Spleen (tissue), 7 donors: ENCODE data around the gene ADGRD1.

ENCODE experiments used
- POLR2A ChIP-seq, 3 donors: fragments of 450-650 bp; IDR thresholded peaks; one replicate each; pipeline ENCODE4 v1.5.1; 2017; ENCODE audit warnings: antibody characterized with exemption in 3 of 3, mild to moderate bottlenecking in 1 of 3
- POLR2AphosphoS5 ChIP-seq, 3 donors: sonication (generic); formaldehyde crosslinking; IDR thresholded peaks; one replicate each; pipeline ENCODE4 v1.5.1; 2017; ENCODE audit warnings: antibody characterized with exemption in 3 of 3
- TF ChIP-seq, protein P1 (sequence below), 11 experiments: fragments of 200-600 bp in 7 of 11; fragments of 450-650 bp in 4 of 11; sonication (generic) in 4 of 11; IDR thresholded peaks in 8 of 11; conservative IDR thresholded peaks in 3 of 11; 1 replicate in 7 of 11; 2 replicates in 4 of 11; pipeline versions ENCODE4 v1.4.0 to v1.8.0; 2016 to 2021; ENCODE audit warnings: antibody characterized with exemption in 11 of 11, inconsistent platforms in 4 of 11, mild to moderate bottlenecking in 1 of 11
- donor health status: DM: no; HTN: no; CAD: no; lungs with moderate emphysema.
- donor health status: DM: no; HTN: no; CAD: no.
- donor health status: DM: no; HTN: no; CAD: no.

GRCh38 chr12:131027264-131027663, 73.6 kb downstream of the ADGRD1 start:
- TF ChIP-seq, protein P1, sequence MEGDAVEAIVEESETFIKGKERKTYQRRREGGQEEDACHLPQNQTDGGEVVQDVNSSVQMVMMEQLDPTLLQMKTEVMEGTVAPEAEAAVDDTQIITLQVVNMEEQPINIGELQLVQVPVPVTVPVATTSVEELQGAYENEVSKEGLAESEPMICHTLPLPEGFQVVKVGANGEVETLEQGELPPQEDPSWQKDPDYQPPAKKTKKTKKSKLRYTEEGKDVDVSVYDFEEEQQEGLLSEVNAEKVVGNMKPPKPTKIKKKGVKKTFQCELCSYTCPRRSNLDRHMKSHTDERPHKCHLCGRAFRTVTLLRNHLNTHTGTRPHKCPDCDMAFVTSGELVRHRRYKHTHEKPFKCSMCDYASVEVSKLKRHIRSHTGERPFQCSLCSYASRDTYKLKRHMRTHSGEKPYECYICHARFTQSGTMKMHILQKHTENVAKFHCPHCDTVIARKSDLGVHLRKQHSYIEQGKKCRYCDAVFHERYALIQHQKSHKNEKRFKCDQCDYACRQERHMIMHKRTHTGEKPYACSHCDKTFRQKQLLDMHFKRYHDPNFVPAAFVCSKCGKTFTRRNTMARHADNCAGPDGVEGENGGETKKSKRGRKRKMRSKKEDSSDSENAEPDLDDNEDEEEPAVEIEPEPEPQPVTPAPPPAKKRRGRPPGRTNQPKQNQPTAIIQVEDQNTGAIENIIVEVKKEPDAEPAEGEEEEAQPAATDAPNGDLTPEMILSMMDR (IDR thresholded peaks at IDR 0.05 in 8 of 11, conservative IDR thresholded peaks at IDR 0.05 in 3 of 11), result no peak
- no peak for TF ChIP-seq POLR2A (IDR thresholded peaks at IDR 0.05)
- TF ChIP-seq POLR2AphosphoS5 (IDR thresholded peaks at IDR 0.05), result no peak
